ENCODE data around the gene WEE2.

DNA sequence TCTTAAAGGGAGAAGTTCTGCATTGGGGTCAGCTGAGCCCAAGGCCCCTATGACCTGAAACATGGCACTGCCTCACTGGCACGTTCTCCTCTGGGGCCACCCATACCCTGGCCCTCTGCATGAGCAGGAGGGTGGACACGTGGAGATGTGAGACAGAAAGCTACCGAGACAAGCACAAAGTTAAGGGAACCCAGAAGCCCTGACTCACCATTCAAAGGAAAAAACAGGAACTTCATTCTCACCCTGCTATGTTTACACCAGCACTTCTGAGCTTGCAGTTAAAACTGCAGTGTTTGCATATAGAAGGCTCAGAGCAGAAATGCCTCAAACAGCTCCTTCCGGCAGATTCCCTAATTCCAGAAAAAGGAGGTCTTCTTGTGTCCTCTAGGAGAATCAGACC lies 47.9 kb upstream of the WEE2 start:
- TF ChIP-seq, protein P1, sequence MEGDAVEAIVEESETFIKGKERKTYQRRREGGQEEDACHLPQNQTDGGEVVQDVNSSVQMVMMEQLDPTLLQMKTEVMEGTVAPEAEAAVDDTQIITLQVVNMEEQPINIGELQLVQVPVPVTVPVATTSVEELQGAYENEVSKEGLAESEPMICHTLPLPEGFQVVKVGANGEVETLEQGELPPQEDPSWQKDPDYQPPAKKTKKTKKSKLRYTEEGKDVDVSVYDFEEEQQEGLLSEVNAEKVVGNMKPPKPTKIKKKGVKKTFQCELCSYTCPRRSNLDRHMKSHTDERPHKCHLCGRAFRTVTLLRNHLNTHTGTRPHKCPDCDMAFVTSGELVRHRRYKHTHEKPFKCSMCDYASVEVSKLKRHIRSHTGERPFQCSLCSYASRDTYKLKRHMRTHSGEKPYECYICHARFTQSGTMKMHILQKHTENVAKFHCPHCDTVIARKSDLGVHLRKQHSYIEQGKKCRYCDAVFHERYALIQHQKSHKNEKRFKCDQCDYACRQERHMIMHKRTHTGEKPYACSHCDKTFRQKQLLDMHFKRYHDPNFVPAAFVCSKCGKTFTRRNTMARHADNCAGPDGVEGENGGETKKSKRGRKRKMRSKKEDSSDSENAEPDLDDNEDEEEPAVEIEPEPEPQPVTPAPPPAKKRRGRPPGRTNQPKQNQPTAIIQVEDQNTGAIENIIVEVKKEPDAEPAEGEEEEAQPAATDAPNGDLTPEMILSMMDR (IDR thresholded peaks at IDR 0.05) = no peak
- TF ChIP-seq POLR2AphosphoS5 (IDR thresholded peaks at IDR 0.05) = no peak

All from transverse colon (tissue), 4 donors.